SK-N-MC (cell line): ENCODE data around the gene MOG.

ENCODE experiments used
- EZH2 ChIP-seq: fragments of 200-600 bp; sonication (generic); IDR thresholded peaks from one replicate; pipeline ENCODE4 v1.6.1; 2017; ENCODE audit warnings: antibody characterized with exemption
- FOXP2 ChIP-seq: optimal IDR thresholded peaks from 2 replicates; pipeline ENCODE3; 2011; ENCODE audit warnings: mild to moderate bottlenecking, moderate library complexity; ENCODE audit not compliant: insufficient read depth; ENCODE audit errors: extremely low read length, control extremely low read depth
- POLR2AphosphoS5 ChIP-seq: IDR thresholded peaks from 2 replicates; pipeline ENCODE4 v1.6.1; 2012; ENCODE audit warnings: mild to moderate bottlenecking, low read depth, low read length, borderline replicate concordance

- no peak for TF ChIP-seq EZH2
- TF ChIP-seq POLR2AphosphoS5 = no peak
- TF ChIP-seq FOXP2 = no peak
Observed at GRCh38 chr6:29678114-29678513, 21.2 kb downstream of the MOG start.
